NOMO-1 treated with dmso at 0.1 percent for 144 hours (cell line): ENCODE data around the gene COX7A1.

Experiments
- DNase-seq: peaks from one replicate; lab custom pipeline; 2025; ENCODE audit not compliant: unreplicated experiment; lab: John Stamatoyannopoulos, UW

The COX7A1 gene

GRCh38 chr19:36113425-36113824 lies 38.8 kb downstream of the COX7A1 start:
- DNase-seq = no peak

GRCh38 chr19:36112678-36113077 lies 39.6 kb downstream of the COX7A1 start:
- no peak for DNase-seq

- no peak for DNase-seq
These were observed 41.1 kb downstream of the COX7A1 start for GRCh38 chr19:36111200-36111539.

GRCh38 chr19:36110487-36111199 lies 41.6 kb downstream of the COX7A1 start, which contains the start of gene OVOL3:
Gene OVOL3, plus strand, starts transcription at chr19:36111143. Its CDS starts 60 bp downstream, at chr19:36111203.
- DNase-seq = no peak

- DNase-seq = no peak
These were observed 43.6 kb downstream of the COX7A1 start for GRCh38 chr19:36108684-36109083.

GRCh38 chr19:36106991-36107390 lies 45.3 kb downstream of the COX7A1 start:
- DNase-seq = no peak

- DNase-seq = no peak
These were observed 45.8 kb downstream of the COX7A1 start for GRCh38 chr19:36106441-36106840.

GRCh38 chr19:36103842-36104552 lies 48.2 kb downstream of the COX7A1 start:
- DNase-seq = no peak

- no peak for DNase-seq
These were observed 49.1 kb downstream of the COX7A1 start for GRCh38 chr19:36103040-36103626.

GRCh38 chr19:36101550-36102327 lies 50.5 kb downstream of the COX7A1 start:
- DNase-seq = no peak
